ENCODE results near the gene MRAS.

The MRAS gene

GRCh38 chr3:138347960-138348753, at the start of gene MRAS:
Gene MRAS, plus strand, starts transcription at chr3:138348579. Its CDS starts 24,305 bp downstream, at chr3:138372884.
- DNase-seq = peak; percentile 65

GRCh38 chr3:138300647-138301046, 47.7 kb upstream of the MRAS start:
- DNase-seq = no peak

GRCh38 chr3:138303474-138303873, 44.9 kb upstream of the MRAS start:
- no peak for DNase-seq

- no peak for DNase-seq
Measured at GRCh38 chr3:138307899-138308298, 40.5 kb upstream of the MRAS start.

GRCh38 chr3:138308783-138309182, 39.6 kb upstream of the MRAS start:
- no peak for DNase-seq

GRCh38 chr3:138310494-138310893, 37.9 kb upstream of the MRAS start:
- DNase-seq = no peak

- no peak for DNase-seq
Measured at GRCh38 chr3:138314751-138315150, 33.6 kb upstream of the MRAS start.

GRCh38 chr3:138317687-138318086, 30.7 kb upstream of the MRAS start:
- no peak for DNase-seq

- DNase-seq = no peak
Measured at GRCh38 chr3:138323971-138324370, 24.4 kb upstream of the MRAS start.

GRCh38 chr3:138325990-138326389, 22.4 kb upstream of the MRAS start:
- DNase-seq = no peak

- DNase-seq = no peak
Measured at GRCh38 chr3:138326866-138327595, 21.3 kb upstream of the MRAS start.

GRCh38 chr3:138327831-138328230, 20.5 kb upstream of the MRAS start:
- no peak for DNase-seq

GRCh38 chr3:138328341-138328740, 20.0 kb upstream of the MRAS start:
- no peak for DNase-seq

- peak; percentile 99 for DNase-seq
Measured at GRCh38 chr3:138329127-138329983, 19.0 kb upstream of the MRAS start, which contains the start of gene NME9. Gene NME9, minus strand, starts transcription at chr3:138329851. Its CDS starts 516 bp downstream, at chr3:138329335.

- no peak for DNase-seq
Measured at GRCh38 chr3:138329984-138330293, 18.4 kb upstream of the MRAS start.

- DNase-seq = no peak
Measured at GRCh38 chr3:138331143-138331894, 17.1 kb upstream of the MRAS start.

GRCh38 chr3:138332472-138333073, 15.8 kb upstream of the MRAS start:
- DNase-seq = peak; percentile 35

- DNase-seq = no peak
Measured at GRCh38 chr3:138334608-138335007, 13.8 kb upstream of the MRAS start.

GRCh38 chr3:138336454-138336999, 11.9 kb upstream of the MRAS start:
- no peak for DNase-seq

- no peak for DNase-seq
Measured at GRCh38 chr3:138338244-138338643, 10.1 kb upstream of the MRAS start.

- DNase-seq = no peak
Measured at GRCh38 chr3:138338811-138339210, 9.6 kb upstream of the MRAS start.

GRCh38 chr3:138340511-138340910, 7.9 kb upstream of the MRAS start:
- DNase-seq = no peak

Measured in NCI-H1105 treated with DMSO at 0.1 percent for 48 hours (cell line).